Mucosa of descending colon (tissue), 3 donors: ENCODE results near the gene APC2. TPM values are rescaled to one million over a fixed set of nuclear protein-coding genes. Genes with fewer than 3 reads are reported as not detected.

Experiments
- ATAC-seq: fragments of 200-7000 bp; cut with Tn5 transposase; one replicate; pipeline ENCODE4 v1.9.1; 2020; ENCODE audit warnings: mild to moderate bottlenecking, moderate library complexity
- DNase-seq, 3 donors: peaks; one replicate each; pipeline ENCODE4 v3.0.0-alpha.2; 2020
- H3K36me3 ChIP-seq: fragments of 200-600 bp; one replicate; pipeline ENCODE4 v1.8.0; 2021; ENCODE audit warnings: low read depth, mild to moderate bottlenecking
- H3K4me1 ChIP-seq: fragments of 200-600 bp; one replicate; pipeline ENCODE4 v1.8.0; 2021; ENCODE audit warnings: low read depth, mild to moderate bottlenecking
- H3K4me3 ChIP-seq: fragments of 200-600 bp; one replicate; pipeline ENCODE4 v1.8.0; 2021; ENCODE audit warnings: mild to moderate bottlenecking
- H3K9me3 ChIP-seq: fragments of 200-600 bp; one replicate; pipeline ENCODE4 v1.8.0; 2021; ENCODE audit warnings: mild to moderate bottlenecking
- CTCF ChIP-seq: fragments of 200-600 bp; IDR thresholded peaks from one replicate; pipeline ENCODE4 v1.8.0; 2022; ENCODE audit warnings: antibody characterized with exemption, mild to moderate bottlenecking
- intact Hi-C, 2 donors: fragments of 100-400 bp; cut with DNase I in 1 of 2; cut with micrococcal nuclease in 1 of 2; formaldehyde crosslinking; loops; one replicate each; pipeline versions ENCODE4 v1.11.0 to v1.11.1; 2022; cut with DNase I, micrococcal nuclease
- total RNA-seq, 3 donors: library from RNA; stranded (reverse); fragmentation: NEBNext Ultra II Directional in 2 of 3; extraction: Animal tissue kit (Norgen Biotek cat#: 25700) in 2 of 3; gene quantifications; one replicate each; pipeline versions ENCODE4 v1.2.1 to v1.2.4, GENCODE V29; 2021 to 2023
- donor health status: DM: no; HTN: no; CAD: no; lungs with moderate emphysema.
- donor health status: DM: no; HTN: no; CAD: no.
- donor health status: DM: no; HTN: yes; CAD: no.

The APC2 gene
- total RNA-seq, 3 donors from 2014 or later, result 0.23 to 5.9 (median 0.24) TPM

- Histone ChIP-seq H3K4me1 (no peaks in the 10 kb centered on the region), H3K9me3 (no peaks in the 10 kb centered on the region), H3K36me3 (peaks cover 22% of the 10 kb centered on the region), H3K4me3 (no peak overlapping the region)
- TF ChIP-seq CTCF, result no peak
- DNase-seq, result no peak
- intact Hi-C loops, result no loop called here
- ATAC-seq, result no peak
Measured at GRCh38 chr19:1425902-1426301, 24.0 kb upstream of the APC2 start.

GRCh38 chr19:1426736-1427135 lies 23.2 kb upstream of the APC2 start:
- Histone ChIP-seq H3K4me1 (no peaks in the 10 kb centered on the region), H3K36me3 (peaks cover 17% of the 10 kb centered on the region), H3K4me3 (no peak overlapping the region), H3K9me3 (no peaks in the 10 kb centered on the region)
- TF ChIP-seq CTCF, result no peak
- intact Hi-C loops, result no loop called here
- no peak for ATAC-seq
- no peak for DNase-seq

GRCh38 chr19:1427221-1427920 lies 22.6 kb upstream of the APC2 start:
- TF ChIP-seq CTCF, result no peak
- H3K9me3 ChIP-seq, result no peaks in the 10 kb centered on the region
- peaks cover 11% of the 10 kb centered on the region for H3K36me3 ChIP-seq

GRCh38 chr19:1428738-1429391 lies 21.1 kb upstream of the APC2 start:
- intact Hi-C loops, result no loop called here
- no peak for TF ChIP-seq CTCF
- DNase-seq, result peak in 1 of 3 donors; percentile 53
- Histone ChIP-seq H3K9me3 (no peaks in the 10 kb centered on the region), H3K36me3 (peaks cover 8% of the 10 kb centered on the region), H3K4me3 (no peak overlapping the region), H3K4me1 (no peaks in the 10 kb centered on the region)
- no peak for ATAC-seq

More at GRCh38 chr19:1427221-1427920, 22.6 kb upstream of the APC2 start:
- no peak for ATAC-seq
- no peak overlapping the region for H3K4me3 ChIP-seq
- H3K4me1 ChIP-seq, result no peaks in the 10 kb centered on the region
- no peak for DNase-seq
- intact Hi-C loops, result no loop called here

GRCh38 chr19:1429750-1430149 lies 20.2 kb upstream of the APC2 start:
- TF ChIP-seq CTCF, result no peak
- H3K4me3 ChIP-seq, result no peak overlapping the region
- intact Hi-C loops, result no loop called here
- DNase-seq (peak in 2 of 3 donors; percentile 53 to 64), ATAC-seq (peak; percentile 83)
- peaks cover 8% of the 10 kb centered on the region for H3K36me3 ChIP-seq
- no peaks in the 10 kb centered on the region for H3K9me3 ChIP-seq
- H3K4me1 ChIP-seq, result no peaks in the 10 kb centered on the region
